Kidney epithelial cell (primary cell): Measurements from ENCODE around the gene HOXD10. TPM values are rescaled to one million over a fixed set of nuclear protein-coding genes. Genes with fewer than 3 reads are reported as not detected.

ENCODE experiments used
- DNase-seq: peaks from one replicate; pipeline ENCODE4 v3.0.0-alpha.2; 2010; ENCODE audit warnings: low read depth
- H3K27me3 ChIP-seq: 2 replicates; pipeline ENCODE4 v1.6.0; 2011; ENCODE audit warnings: low read length; ENCODE audit not compliant: control insufficient read depth, insufficient read depth
- H3K36me3 ChIP-seq: 2 replicates; pipeline ENCODE4 v1.5.1; 2011; ENCODE audit warnings: low read length; ENCODE audit not compliant: control insufficient read depth, insufficient read depth
- H3K4me3 ChIP-seq: 2 replicates; pipeline ENCODE4 v1.5.1; 2011; ENCODE audit warnings: low read depth, mild to moderate bottlenecking, control low read depth, low read length
- CTCF ChIP-seq: IDR thresholded peaks from 2 replicates; pipeline ENCODE4 v1.5.1; 2011; ENCODE audit warnings: mild to moderate bottlenecking, moderate library complexity, low read length, control low read depth, inconsistent platforms; ENCODE audit not compliant: insufficient read depth, poor library complexity, severe bottlenecking
- total RNA-seq: library from RNA; depleted of rRNA; stranded (reverse); fragments of >200 nt; gene quantifications from 2 replicates; pipeline ENCODE4 v1.2.3, GENCODE V29; 2015

The HOXD10 gene
- total RNA-seq, 1 donor from 2014 or later: 5.6 TPM

GRCh38 chr2:176072951-176073904, 43.4 kb upstream of the HOXD10 start:
- no peaks in the 10 kb centered on the region for H3K36me3 ChIP-seq
- no peak for TF ChIP-seq CTCF
- H3K4me3 ChIP-seq: no peak overlapping the region
- peaks cover 91% of the 10 kb centered on the region for H3K27me3 ChIP-seq
- DNase-seq: no peak

- no peak for TF ChIP-seq CTCF
- Histone ChIP-seq H3K27me3 (peaks cover 91% of the 10 kb centered on the region), H3K36me3 (no peaks in the 10 kb centered on the region), H3K4me3 (no peak overlapping the region)
- DNase-seq: no peak
These were observed 41.6 kb upstream of the HOXD10 start for GRCh38 chr2:176074919-176075425.

GRCh38 chr2:176075481-176075880, 41.1 kb upstream of the HOXD10 start:
- peaks cover 89% of the 10 kb centered on the region for H3K27me3 ChIP-seq
- H3K36me3 ChIP-seq: no peaks in the 10 kb centered on the region
- TF ChIP-seq CTCF: no peak
- H3K4me3 ChIP-seq: no peak overlapping the region
- DNase-seq: no peak

- no peaks in the 10 kb centered on the region for H3K36me3 ChIP-seq
- no peak overlapping the region for H3K4me3 ChIP-seq
- H3K27me3 ChIP-seq: peaks cover 89% of the 10 kb centered on the region
- no peak for DNase-seq
- TF ChIP-seq CTCF: no peak
These were observed 40.5 kb upstream of the HOXD10 start for GRCh38 chr2:176076063-176076462.

- H3K4me3 ChIP-seq: no peak overlapping the region
- H3K36me3 ChIP-seq: no peaks in the 10 kb centered on the region
- no peak for TF ChIP-seq CTCF
- H3K27me3 ChIP-seq: peaks cover 89% of the 10 kb centered on the region
- DNase-seq: no peak
These were observed 39.8 kb upstream of the HOXD10 start for GRCh38 chr2:176076796-176077195.
